ENCODE results near the gene DNAJC6.

DNA sequence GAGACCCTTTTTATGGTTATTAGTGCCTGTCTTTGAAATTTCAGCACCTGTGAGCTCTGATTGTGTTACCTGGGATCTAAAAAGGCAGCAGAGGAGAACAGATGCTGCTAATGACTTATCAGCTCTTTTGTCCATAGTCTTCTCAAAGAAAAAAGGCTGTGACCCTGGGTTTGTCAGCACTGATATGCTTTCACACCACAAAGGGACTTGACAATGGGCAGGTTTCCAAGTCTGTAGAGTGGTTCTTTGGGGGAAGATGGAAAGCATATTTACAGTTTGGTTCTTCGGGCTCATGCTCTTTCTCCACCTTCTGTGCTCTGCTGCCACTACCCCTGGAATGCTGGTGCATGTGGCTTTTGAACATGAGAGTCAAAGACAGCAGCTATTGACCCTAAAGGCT lies 32.0 kb downstream of the DNAJC6 start:
- TF ChIP-seq, protein P1, sequence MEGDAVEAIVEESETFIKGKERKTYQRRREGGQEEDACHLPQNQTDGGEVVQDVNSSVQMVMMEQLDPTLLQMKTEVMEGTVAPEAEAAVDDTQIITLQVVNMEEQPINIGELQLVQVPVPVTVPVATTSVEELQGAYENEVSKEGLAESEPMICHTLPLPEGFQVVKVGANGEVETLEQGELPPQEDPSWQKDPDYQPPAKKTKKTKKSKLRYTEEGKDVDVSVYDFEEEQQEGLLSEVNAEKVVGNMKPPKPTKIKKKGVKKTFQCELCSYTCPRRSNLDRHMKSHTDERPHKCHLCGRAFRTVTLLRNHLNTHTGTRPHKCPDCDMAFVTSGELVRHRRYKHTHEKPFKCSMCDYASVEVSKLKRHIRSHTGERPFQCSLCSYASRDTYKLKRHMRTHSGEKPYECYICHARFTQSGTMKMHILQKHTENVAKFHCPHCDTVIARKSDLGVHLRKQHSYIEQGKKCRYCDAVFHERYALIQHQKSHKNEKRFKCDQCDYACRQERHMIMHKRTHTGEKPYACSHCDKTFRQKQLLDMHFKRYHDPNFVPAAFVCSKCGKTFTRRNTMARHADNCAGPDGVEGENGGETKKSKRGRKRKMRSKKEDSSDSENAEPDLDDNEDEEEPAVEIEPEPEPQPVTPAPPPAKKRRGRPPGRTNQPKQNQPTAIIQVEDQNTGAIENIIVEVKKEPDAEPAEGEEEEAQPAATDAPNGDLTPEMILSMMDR (IDR thresholded peaks at IDR 0.05 in 4 of 5, conservative IDR thresholded peaks at IDR 0.05 in 1 of 5) = no peak
- no peak for TF ChIP-seq POLR2A (IDR thresholded peaks at IDR 0.05)
